Heart left ventricle (tissue), 16 donors: ENCODE data around the gene MMP24. TPM values are rescaled to one million over a fixed set of nuclear protein-coding genes. Genes with fewer than 3 reads are reported as not detected.

Experiments
- ATAC-seq, 4 donors: fragments of 200-7000 bp; cut with Tn5 transposase; one replicate each; pipeline ENCODE4 v1.9.1; 2020 to 2022; ENCODE audit warnings: moderate library complexity in 4 of 4, mild to moderate bottlenecking in 3 of 4, moderate number of reproducible peaks in 1 of 4
- DNase-seq, 5 donors: peaks; one replicate each; pipeline ENCODE4 v3.0.0-alpha.2; 2020
- H3K27ac ChIP-seq, 12 donors: fragments of 200-600 bp; sonication (generic) in 4 of 12; one replicate each; pipeline versions ENCODE4 v1.5.0 to v1.8.0; 2016 to 2022; ENCODE audit warnings: mild to moderate bottlenecking in 2 of 12
- H3K27me3 ChIP-seq, 9 donors: fragments of 200-600 bp; sonication (generic) in 2 of 9; one replicate each; pipeline versions ENCODE4 v1.5.1 to v1.8.0; 2016 to 2022; ENCODE audit warnings: mild to moderate bottlenecking in 3 of 9
- H3K36me3 ChIP-seq, 9 donors: fragments of 200-600 bp; sonication (generic) in 2 of 9; one replicate each; pipeline versions ENCODE4 v1.5.0 to v1.8.0; 2018 to 2022; ENCODE audit warnings: mild to moderate bottlenecking in 2 of 9
- H3K4me1 ChIP-seq, 12 donors: fragments of 200-600 bp; sonication (generic) in 4 of 12; one replicate each; pipeline versions ENCODE4 v1.5.0 to v1.8.0; 2016 to 2022; ENCODE audit warnings: mild to moderate bottlenecking in 3 of 12
- H3K4me3 ChIP-seq, 12 donors: fragments of 200-600 bp; sonication (generic) in 4 of 12; one replicate each; pipeline versions ENCODE4 v1.5.0 to v1.8.0; 2017 to 2022; ENCODE audit warnings: mild to moderate bottlenecking in 9 of 12, moderate library complexity in 4 of 12
- H3K9me3 ChIP-seq, 12 donors: fragments of 200-600 bp; sonication (generic) in 4 of 12; one replicate each; pipeline versions ENCODE4 v1.5.0 to v1.8.0; 2016 to 2022; ENCODE audit warnings: mild to moderate bottlenecking in 1 of 12
- CTCF ChIP-seq, 12 donors: fragments of 200-600 bp; sonication (generic) in 4 of 12; IDR thresholded peaks; one replicate each; pipeline versions ENCODE4 v1.5.0 to v1.8.0; 2018 to 2022; ENCODE audit warnings: antibody characterized with exemption in 12 of 12, mild to moderate bottlenecking in 5 of 12
- POLR2A ChIP-seq, 2 donors: fragments of 450-650 bp; IDR thresholded peaks; one replicate each; pipeline ENCODE4 v1.6.1; 2017; ENCODE audit warnings: antibody characterized with exemption in 2 of 2, mild to moderate bottlenecking in 2 of 2, moderate library complexity in 2 of 2
- WGBS, 4 donors: extraction: QIAGEN DNeasy Blood & Tissue Kit in 2 of 4; methylation state at CpG; one replicate each; pipeline versions ENCODE4 v1.1.5 to v1.1.7; 2013 to 2018; 5-methylcytosine and 5-hydroxymethylcytosine counted together
- intact Hi-C, 10 donors: fragments of 100-400 bp; cut with DNase I; formaldehyde crosslinking; loops; one replicate each; pipeline versions ENCODE4 v1.11.1 to v1.14.2; 2022
- polyA plus RNA-seq, 2 donors: library from polyadenylated mRNA; stranded (reverse); fragments of 200-250 nt; gene quantifications; one replicate each; pipeline ENCODE4 v1.2.3, GENCODE V29; 2013
- total RNA-seq, 9 donors: library from RNA; depleted of rRNA in 2 of 9; stranded (reverse); fragments of >200 nt in 2 of 9; fragmentation: NEBNext Ultra II Directional in 3 of 9; extraction: Animal tissue kit (Norgen Biotek cat#: 25700) in 3 of 9; gene quantifications; one replicate each; pipeline versions ENCODE4 v1.1.0 to v1.2.4, GENCODE V29; 2016 to 2023
- donor health status: ischemic (EF 13 %, LVEDD 7.1; RV severe dilation, severe dysfunction).
- donor health status: healthy with polysubstance abuse.
- donor health status: DM: no; HTN: yes; CAD: no.
- donor health status: DM: no; HTN: no; CAD: no.
- donor health status: ischemic (EF 25% LVEDD 6.9; RV normal size, moderate dysfunction).
- donor health status: ischemic (EF 25% LVEDD 5.7; RV mildly dilated, moderate dysfunction).
- donor health status: healthy.
- donor health status: DM: yes; HTN: yes; CAD: no.
- donor health status: ischemic (EF 35%, LVEDD 5.7; RV mildly dilated, moderate dysfunction).
- donor health status: nonischemic (EF 11% LVEDD 7.7; RV severe dilation, severe dysfunction).
- donor health status: DM: yes; HTN: yes; CAD: no.
- donor health status: PGD.
- donor health status: ischemic (EF 29% LVEDD 5.4; RV normal size, mild dysfunction).
- donor health status: nonischemic (EF 23%, LVEDD 6.1; RV moderate dilation, normal function).

Gene MMP24
- total and polyA plus RNA-seq, 11 donors = 0.05 to 10.0 (median 0.25) TPM

DNA sequence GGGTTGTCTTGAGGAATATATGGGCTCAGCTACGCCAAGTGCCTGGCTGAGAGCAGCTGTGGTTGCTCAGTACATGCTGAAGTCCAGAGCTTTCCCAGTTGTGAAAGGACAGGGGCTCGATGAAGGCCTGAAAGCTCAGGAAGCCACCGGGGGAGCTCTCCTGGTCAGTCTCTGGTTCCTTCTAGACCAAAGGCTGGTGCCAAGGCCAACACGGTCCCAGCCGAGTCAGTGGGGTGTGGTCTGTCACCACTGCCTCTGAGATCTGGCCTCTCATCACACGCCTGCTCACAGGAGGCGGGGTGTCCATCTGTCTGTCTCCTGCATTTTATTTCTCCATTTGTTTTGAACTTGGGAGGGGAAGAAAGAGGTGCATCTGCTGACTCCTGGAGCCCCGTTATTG, 70.7 kb downstream of the MMP24 start:
- no peaks in the 10 kb centered on the region for H3K9me3 ChIP-seq
- H3K4me1 ChIP-seq = peaks cover 0 to 8% (median 0%) of the 10 kb centered on the region in 12 donors
- H3K4me3 ChIP-seq = no peak overlapping the region
- DNase-seq = peak in 1 of 5 donors; percentile 38
- no peak for TF ChIP-seq POLR2A (IDR thresholded peaks at IDR 0.05)
- TF ChIP-seq CTCF (IDR thresholded peaks at IDR 0.05) = no peak
- H3K36me3 ChIP-seq = peaks cover 0 to 4% (median 0%) of the 10 kb centered on the region in 9 donors
- no peak for ATAC-seq
- no peak overlapping the region for H3K27ac ChIP-seq
- H3K27me3 ChIP-seq = peaks cover 0 to 35% (median 4%) of the 10 kb centered on the region in 9 donors
- intact Hi-C loops = no loop called here
- 54 to 61% (median 58%) methylated on average over 8 of the region's 8 CpGs for WGBS, 4 donors

- intact Hi-C loops = no loop called here
- Histone ChIP-seq H3K4me1 (peaks cover 0 to 8% (median 0%) of the 10 kb centered on the region in 12 donors), H3K27ac (no peak overlapping the region), H3K36me3 (peaks cover 0 to 5% (median 0%) of the 10 kb centered on the region in 9 donors), H3K27me3 (peaks cover 0 to 32% (median 0%) of the 10 kb centered on the region in 9 donors), H3K4me3 (no peak overlapping the region), H3K9me3 (no peaks in the 10 kb centered on the region)
- ATAC-seq = no peak
- peak in 1 of 5 donors; percentile 37 for DNase-seq
- 93 to 99% (median 96%) methylated on average over 7 to 14 of the region's 14 CpGs for WGBS, 4 donors
- TF ChIP-seq POLR2A (IDR thresholded peaks at IDR 0.05) = no peak
- TF ChIP-seq CTCF (IDR thresholded peaks at IDR 0.05) = no peak
Measured at GRCh38 chr20:35297740-35298139, 71.2 kb downstream of the MMP24 start.

- no peak for DNase-seq
- Histone ChIP-seq H3K4me3 (no peak overlapping the region), H3K36me3 (peaks cover 0 to 6% (median 0%) of the 10 kb centered on the region in 9 donors), H3K4me1 (peaks cover 0 to 8% (median 0%) of the 10 kb centered on the region in 12 donors), H3K27ac (no peak overlapping the region), H3K9me3 (no peaks in the 10 kb centered on the region), H3K27me3 (peaks cover 0 to 29% (median 0%) of the 10 kb centered on the region in 9 donors)
- intact Hi-C loops = no loop called here
- ATAC-seq = no peak
- 33 to 45% (median 40%) methylated on average over 5 of the region's 5 CpGs for WGBS, 4 donors
- TF ChIP-seq CTCF (IDR thresholded peaks at IDR 0.05) (no peak), POLR2A (IDR thresholded peaks at IDR 0.05) (no peak)
Measured at GRCh38 chr20:35298264-35298663, 71.8 kb downstream of the MMP24 start.

- peaks cover 0 to 10% (median 0%) of the 10 kb centered on the region in 9 donors for H3K36me3 ChIP-seq
- intact Hi-C loops = loop anchor here in 3 of 10 donors (5.0 kb wide), 1 partner anchor 148 kb away; no protein-coding TSS in a partner anchor
- TF ChIP-seq CTCF (IDR thresholded peaks at IDR 0.05) (no peak), POLR2A (IDR thresholded peaks at IDR 0.05) (no peak)
Measured at GRCh38 chr20:35299780-35300179, 73.3 kb downstream of the MMP24 start.

More at GRCh38 chr20:35299780-35300179, 73.3 kb downstream of the MMP24 start:
- Histone ChIP-seq H3K4me3 (no peak overlapping the region), H3K4me1 (peaks cover 0 to 14% (median 0%) of the 10 kb centered on the region in 12 donors), H3K9me3 (no peaks in the 10 kb centered on the region), H3K27me3 (peaks cover 0 to 14% (median 0%) of the 10 kb centered on the region in 9 donors), H3K27ac (no peak overlapping the region)
- WGBS, 4 donors = 67 to 76% (median 72%) methylated on average over 4 of the region's 4 CpGs
- no peak for ATAC-seq
- peak in 1 of 5 donors; percentile 20 for DNase-seq
